ENCODE results near the gene MLH1.
"Not testable (repeated sequence)": the region's sequence is repeated elsewhere in the genome, so short reads cannot be mapped to it uniquely, and the experiment has no call there.

The MLH1 gene

GRCh38 chr3:37040231-37040630 lies 46.9 kb downstream of the MLH1 start:
- DNase-seq = no peak

- DNase-seq = no peak
These were observed 48.4 kb downstream of the MLH1 start for GRCh38 chr3:37041546-37042195.

- not testable (repeated sequence) for DNase-seq
These were observed 49.4 kb downstream of the MLH1 start for GRCh38 chr3:37042712-37043111.

- DNase-seq = no peak
These were observed 57.0 kb downstream of the MLH1 start for GRCh38 chr3:37050282-37050681.

GRCh38 chr3:37052860-37053259 lies 59.5 kb downstream of the MLH1 start:
- DNase-seq = no peak

GRCh38 chr3:37053337-37053736 lies 60.0 kb downstream of the MLH1 start:
- DNase-seq = no peak

- no peak for DNase-seq
These were observed 60.4 kb downstream of the MLH1 start for GRCh38 chr3:37053753-37054152.

- no peak for DNase-seq
These were observed 61.1 kb downstream of the MLH1 start for GRCh38 chr3:37054370-37054769.

GRCh38 chr3:37055077-37055476 lies 61.8 kb downstream of the MLH1 start:
- not testable (repeated sequence) for DNase-seq

GRCh38 chr3:37056826-37057225 lies 63.5 kb downstream of the MLH1 start:
- no peak for DNase-seq

GRCh38 chr3:37058117-37058516 lies 64.8 kb downstream of the MLH1 start:
- no peak for DNase-seq

- no peak for DNase-seq
These were observed 71.4 kb downstream of the MLH1 start for GRCh38 chr3:37064747-37065146.

GRCh38 chr3:37067577-37067976 lies 74.3 kb downstream of the MLH1 start:
- no peak for DNase-seq

GRCh38 chr3:37068031-37068430 lies 74.7 kb downstream of the MLH1 start:
- no peak for DNase-seq

GRCh38 chr3:37071921-37072320 lies 78.6 kb downstream of the MLH1 start:
- no peak for DNase-seq

- DNase-seq = no peak
These were observed 79.6 kb downstream of the MLH1 start for GRCh38 chr3:37072892-37073291.

GRCh38 chr3:37074178-37074577 lies 80.9 kb downstream of the MLH1 start:
- no peak for DNase-seq

- no peak for DNase-seq
These were observed 82.6 kb downstream of the MLH1 start for GRCh38 chr3:37075955-37076354.

GRCh38 chr3:37082317-37082716 lies 89.0 kb downstream of the MLH1 start:
- no peak for DNase-seq

- DNase-seq = no peak
These were observed 93.6 kb downstream of the MLH1 start for GRCh38 chr3:37086918-37087317.

- no peak for DNase-seq
These were observed 94.6 kb downstream of the MLH1 start for GRCh38 chr3:37087870-37088269.

GRCh38 chr3:37092484-37092883 lies 99.2 kb downstream of the MLH1 start:
- no peak for DNase-seq

GRCh38 chr3:37093481-37093880 lies 100.2 kb downstream of the MLH1 start:
- DNase-seq = no peak

- no peak for DNase-seq
These were observed 101.3 kb downstream of the MLH1 start for GRCh38 chr3:37094636-37095035.

GRCh38 chr3:37096288-37096687 lies 103.0 kb downstream of the MLH1 start:
- no peak for DNase-seq

- DNase-seq = no peak
These were observed 103.7 kb downstream of the MLH1 start for GRCh38 chr3:37096975-37097374.
